IMR-90 (cell line): ENCODE measurements around the gene MYO1F. TPM values are rescaled to one million over a fixed set of nuclear protein-coding genes. Genes with fewer than 3 reads are reported as not detected.

ENCODE experiments used
- ATAC-seq: fragments of 200-7000 bp; cut with Tn5 transposase; 2 replicates; pipeline ENCODE4 v1.9.1; 2020; ENCODE audit warnings: low read depth, mild to moderate bottlenecking, moderate library complexity
- BruUV-seq: library from RNA; stranded (reverse); fragments of 400-500 nt; replicated peaks from 2 replicates; lab custom pipeline; 2021; lab: Mats Ljungman, UMichigan
- CTCF ChIA-PET: fragments of 300-600 bp; formaldehyde crosslinking; extraction: SDS; loops from one replicate; lab custom pipeline; 2021; ENCODE audit warnings: antibody characterized with exemption; lab: Yijun Ruan, JAX
- POLR2A ChIA-PET: fragments of 300-600 bp; sonication (Branson Sonifier 250); formaldehyde crosslinking; loops from one replicate; lab custom pipeline; 2022; ENCODE audit warnings: antibody characterized with exemption; ENCODE audit not compliant: unreplicated experiment; lab: Charles Lee
- DNase-seq: peaks from one replicate; pipeline ENCODE4 v3.0.0; 2013
- H2AFZ ChIP-seq: replicated peaks from 2 replicates; pipeline ENCODE3; 2013; ENCODE audit warnings: low read length, mild to moderate bottlenecking; ENCODE audit not compliant: poor library complexity
- H2AK5ac ChIP-seq: 2 replicates; pipeline ENCODE4 v1.6.1; 2013; ENCODE audit warnings: low read depth, low read length, inconsistent platforms
- H2AK9ac ChIP-seq: replicated peaks from 2 replicates; pipeline ENCODE3; 2013; ENCODE audit warnings: mild to moderate bottlenecking, low read depth, low read length, moderate library complexity; ENCODE audit not compliant: poor library complexity
- H2BK120ac ChIP-seq: 2 replicates; pipeline ENCODE4 v1.6.1; 2013; ENCODE audit warnings: low read depth, low read length, inconsistent platforms
- H2BK15ac ChIP-seq: 3 replicates; pipeline ENCODE4 v1.6.1; 2013; ENCODE audit warnings: low read depth, low read length, inconsistent platforms
- H2BK20ac ChIP-seq: 2 replicates; pipeline ENCODE4 v1.6.1; 2013; ENCODE audit warnings: low read depth, mild to moderate bottlenecking, inconsistent platforms, low read length, moderate library complexity
- H2BK5ac ChIP-seq: 2 replicates; pipeline ENCODE4 v1.6.1; 2013; ENCODE audit warnings: mild to moderate bottlenecking, low read depth, low read length, inconsistent platforms; ENCODE audit not compliant: poor library complexity, severe bottlenecking
- H3K14ac ChIP-seq: replicated peaks from 2 replicates; pipeline ENCODE4 v1.6.1; 2013; ENCODE audit warnings: low read depth, low read length, inconsistent platforms
- H3K18ac ChIP-seq: 2 replicates; pipeline ENCODE4 v1.6.1; 2013; ENCODE audit warnings: low read depth, low read length, control low read depth
- H3K23ac ChIP-seq: 2 replicates; pipeline ENCODE4 v1.6.1; 2013; ENCODE audit warnings: low read depth, low read length, inconsistent platforms
- H3K27ac ChIP-seq: 2 replicates; pipeline ENCODE4 v1.5.1; 2013; ENCODE audit warnings: mild to moderate bottlenecking, control low read depth, low read length; ENCODE audit not compliant: insufficient read depth
- H3K27me3 ChIP-seq: 2 replicates; pipeline ENCODE4 v1.6.1; 2013; ENCODE audit warnings: low read length; ENCODE audit not compliant: control insufficient read depth, insufficient read depth
- H3K36me3 ChIP-seq: 2 replicates; pipeline ENCODE4 v1.6.1; 2013; ENCODE audit warnings: low read length, mixed read lengths; ENCODE audit not compliant: control insufficient read depth, insufficient read depth
- H3K4ac ChIP-seq: 2 replicates; pipeline ENCODE4 v1.6.1; 2013; ENCODE audit warnings: low read depth, low read length, inconsistent platforms
- H3K4me1 ChIP-seq: 2 replicates; pipeline ENCODE4 v1.6.1; 2013; ENCODE audit warnings: low read length, mixed read lengths; ENCODE audit not compliant: control insufficient read depth, insufficient read depth
- H3K4me2 ChIP-seq: 2 replicates; pipeline ENCODE4 v1.6.1; 2013; ENCODE audit warnings: low read depth, mild to moderate bottlenecking, control low read depth, low read length, moderate library complexity
- H3K4me3 ChIP-seq: 2 replicates; pipeline ENCODE4 v1.5.1; 2013; ENCODE audit warnings: low read depth, mild to moderate bottlenecking, control low read depth, low read length, moderate library complexity; ENCODE audit not compliant: insufficient read depth
- H3K56ac ChIP-seq: 2 replicates; pipeline ENCODE4 v1.6.1; 2013; ENCODE audit warnings: low read length, inconsistent platforms; ENCODE audit not compliant: insufficient read depth; ENCODE audit errors: extremely low read depth
- H3K79me1 ChIP-seq, 2 experiments: 2 replicates each; pipeline ENCODE4 v1.6.1; 2013; ENCODE audit warnings: low read length in 2 of 2, inconsistent platforms in 1 of 2, low read depth in 1 of 2
- H3K9ac ChIP-seq: 2 replicates; pipeline ENCODE4 v1.6.1; 2013; ENCODE audit warnings: low read depth, low read length, control low read depth
- H3K9me1 ChIP-seq: 2 replicates; pipeline ENCODE4 v1.6.1; 2013; ENCODE audit warnings: low read length, inconsistent platforms; ENCODE audit not compliant: insufficient read depth
- H3K9me3 ChIP-seq: 2 replicates; pipeline ENCODE4 v1.6.1; 2013; ENCODE audit warnings: low read length; ENCODE audit not compliant: control insufficient read depth, insufficient read depth
- H4K20me1 ChIP-seq: 2 replicates; pipeline ENCODE4 v1.6.1; 2013; ENCODE audit warnings: low read length, inconsistent platforms; ENCODE audit not compliant: insufficient read depth
- H4K5ac ChIP-seq: 2 replicates; pipeline ENCODE4 v1.6.1; 2013; ENCODE audit warnings: mild to moderate bottlenecking, low read depth, low read length, control low read depth
- H4K8ac ChIP-seq, 2 experiments: 2 replicates each; pipeline ENCODE4 v1.6.1; 2013; ENCODE audit warnings: low read depth in 2 of 2, low read length in 2 of 2, control low read depth in 1 of 2, inconsistent platforms in 1 of 2
- H4K91ac ChIP-seq: 2 replicates; pipeline ENCODE4 v1.6.1; 2013; ENCODE audit warnings: low read depth, low read length, inconsistent platforms; ENCODE audit not compliant: insufficient read depth
- CEBPB ChIP-seq: IDR thresholded peaks from 2 replicates; pipeline ENCODE4 v1.6.1; 2012; ENCODE audit warnings: low read depth, low read length, improper control_type of control experiment
- CHD1 ChIP-seq: IDR thresholded peaks from 2 replicates; pipeline ENCODE4 v1.6.1; 2012; ENCODE audit warnings: low read depth, low read length, improper control_type of control experiment
- NFE2L2 ChIP-seq: fragments of 150-350 bp; IDR thresholded peaks from 2 replicates; pipeline ENCODE4 v1.6.1; 2016; ENCODE audit warnings: low read depth, mild to moderate bottlenecking, low read length
- RAD21 ChIP-seq: IDR thresholded peaks from 2 replicates; pipeline ENCODE4 v1.6.1; 2012; ENCODE audit warnings: low read length, improper control_type of control experiment
- WGBS, 2 experiments: methylation state at CpG; one replicate each; pipeline versions ENCODE4 v1.1.5 to v1.1.7; 2013; ENCODE audit warnings: missing lambda C conversion rate in 2 of 2; ENCODE audit not compliant: insufficient read length in 1 of 2; ENCODE audit errors: extremely low coverage in 2 of 2; 5-methylcytosine and 5-hydroxymethylcytosine counted together
- dilution Hi-C: fragments of 300-500 bp; cut with HindIII; formaldehyde crosslinking; loops from one replicate; pipeline ENCODE4 v1.14.3; 2018; ENCODE audit warnings: low sequenced_read_pairs; ENCODE audit not compliant: unreplicated experiment
- in situ Hi-C: fragments of 300-500 bp; cut with MboI; formaldehyde crosslinking; loops from 3 replicates; pipeline ENCODE4 v1.14.3; 2019; ENCODE audit warnings: low sequenced_read_pairs, inconsistent platforms, mixed read lengths
- intact Hi-C: fragments of 100-400 bp; cut with micrococcal nuclease; formaldehyde crosslinking; loops from 2 replicates; pipeline ENCODE4 v1.10.0; 2022
- polyA plus RNA-seq, 3 experiments: library from polyadenylated mRNA; depleted of rRNA; stranded (reverse); fragments of >200 nt; gene quantifications; 2 replicates each; pipeline ENCODE4 v1.2.3, GENCODE V29; 2012; ENCODE audit warnings: low replicate concordance in 1 of 3
- total RNA-seq: library from RNA; depleted of rRNA; stranded (reverse); fragments of >200 nt; gene quantifications from 2 replicates; pipeline ENCODE4 v1.2.3, GENCODE V29; 2012
- TF ChIP-seq, protein P1 (sequence below): conservative IDR thresholded peaks from 2 replicates; pipeline ENCODE4 v1.5.1; 2012; ENCODE audit warnings: mild to moderate bottlenecking, low read depth, low read length, improper control_type of control experiment

The MYO1F gene
- total and polyA plus RNA-seq, 2 of the 4 experiments (the other 2 are of a cell fraction): 0.14 to 0.18 TPM

DNA sequence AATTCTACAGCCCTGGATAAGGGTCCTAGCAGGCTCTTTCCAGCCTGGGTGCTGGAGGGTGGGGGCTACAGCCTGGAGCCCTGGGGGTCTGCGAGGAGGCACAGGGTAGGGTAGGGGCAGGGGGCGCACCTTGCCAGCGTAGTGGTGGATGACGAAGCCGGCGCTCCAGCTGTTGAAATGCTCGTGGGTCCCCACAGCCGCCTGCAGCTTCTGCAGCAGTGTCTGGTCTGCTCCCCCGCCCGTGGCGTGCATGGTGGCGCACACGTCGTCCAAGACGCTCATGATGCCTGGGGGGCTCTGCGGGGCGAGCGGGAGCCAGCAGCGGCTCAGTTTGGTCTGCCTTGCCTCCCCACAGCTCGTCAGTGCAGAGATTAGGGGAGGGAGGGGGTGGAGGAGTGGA lies 33.1 kb downstream of the MYO1F start:
- no peak overlapping the region for H4K5ac ChIP-seq
- no peak for TF ChIP-seq NFE2L2
- TF ChIP-seq, protein P1, sequence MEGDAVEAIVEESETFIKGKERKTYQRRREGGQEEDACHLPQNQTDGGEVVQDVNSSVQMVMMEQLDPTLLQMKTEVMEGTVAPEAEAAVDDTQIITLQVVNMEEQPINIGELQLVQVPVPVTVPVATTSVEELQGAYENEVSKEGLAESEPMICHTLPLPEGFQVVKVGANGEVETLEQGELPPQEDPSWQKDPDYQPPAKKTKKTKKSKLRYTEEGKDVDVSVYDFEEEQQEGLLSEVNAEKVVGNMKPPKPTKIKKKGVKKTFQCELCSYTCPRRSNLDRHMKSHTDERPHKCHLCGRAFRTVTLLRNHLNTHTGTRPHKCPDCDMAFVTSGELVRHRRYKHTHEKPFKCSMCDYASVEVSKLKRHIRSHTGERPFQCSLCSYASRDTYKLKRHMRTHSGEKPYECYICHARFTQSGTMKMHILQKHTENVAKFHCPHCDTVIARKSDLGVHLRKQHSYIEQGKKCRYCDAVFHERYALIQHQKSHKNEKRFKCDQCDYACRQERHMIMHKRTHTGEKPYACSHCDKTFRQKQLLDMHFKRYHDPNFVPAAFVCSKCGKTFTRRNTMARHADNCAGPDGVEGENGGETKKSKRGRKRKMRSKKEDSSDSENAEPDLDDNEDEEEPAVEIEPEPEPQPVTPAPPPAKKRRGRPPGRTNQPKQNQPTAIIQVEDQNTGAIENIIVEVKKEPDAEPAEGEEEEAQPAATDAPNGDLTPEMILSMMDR: no peak
- no peak for TF ChIP-seq CEBPB
- no peak for TF ChIP-seq RAD21
- no peak for TF ChIP-seq CHD1
- in situ Hi-C loops (no loop called here), intact Hi-C loops (no loop called here), dilution Hi-C loops (no loop called here)
- no peaks in the 10 kb centered on the region for H3K9me3 ChIP-seq
- H2AFZ ChIP-seq: no peak overlapping the region
- no peak overlapping the region for H2BK15ac ChIP-seq
- ATAC-seq (no peak), DNase-seq (no peak)
- 99% methylated on average over 13 of the region's 20 CpGs; no CpG with 5 or more reads in 1 of the 2 experiments for WGBS, 2 experiments
- H3K36me3 ChIP-seq: peaks cover 24% of the 10 kb centered on the region
- H4K91ac ChIP-seq: no peak overlapping the region
- peaks cover 2% of the 10 kb centered on the region; the same call in 1 of the 2 replicates for H3K4me1 ChIP-seq
- no peak overlapping the region for H2AK5ac ChIP-seq
- no peak overlapping the region for H3K27ac ChIP-seq
- no peak overlapping the region for H3K18ac ChIP-seq
- no peak overlapping the region for H2AK9ac ChIP-seq
- peaks cover 3% of the 10 kb centered on the region; the same call in 1 of the 2 replicates for H3K9me1 ChIP-seq
- no peak overlapping the region for H3K4ac ChIP-seq
- H2BK20ac ChIP-seq: no peak overlapping the region
- ChIA-PET CTCF (no interaction called here), POLR2A (no interaction called here)
- no TSS peak for BruUV-seq
- H3K27me3 ChIP-seq: no peaks in the 10 kb centered on the region
- no peak overlapping the region for H3K4me3 ChIP-seq
- H3K23ac ChIP-seq: no peak overlapping the region
- no peak overlapping the region for H3K9ac ChIP-seq
- no peak overlapping the region for H4K8ac ChIP-seq
- H2BK120ac ChIP-seq: no peak overlapping the region
- H3K14ac ChIP-seq: no peak overlapping the region
- H2BK5ac ChIP-seq: no peak overlapping the region
- no peak overlapping the region for H3K4me2 ChIP-seq
- H4K20me1 ChIP-seq: no peaks in the 10 kb centered on the region
- H3K79me1 ChIP-seq: peaks cover 0 to 7% of the 10 kb centered on the region in 2 experiments; a peak in 1 of 4 replicates
- no peak overlapping the region for H3K56ac ChIP-seq
